HEK293 (cell line): ENCODE measurements around the gene DOK4.

ENCODE experiments used
- ZNF175 ChIP-seq: fragments of 450-650 bp; formaldehyde crosslinking; IDR thresholded peaks from 2 replicates; pipeline ENCODE4 v1.5.1; 2016; ENCODE audit warnings: missing biosample characterization, missing genetic modification characterization
- ZNF335 ChIP-seq: fragments of 450-650 bp; formaldehyde crosslinking; conservative IDR thresholded peaks from 2 replicates; pipeline ENCODE4 v1.5.1; 2016; ENCODE audit warnings: missing biosample characterization, missing genetic modification characterization
- ZNF473 ChIP-seq: fragments of 450-650 bp; formaldehyde crosslinking; IDR thresholded peaks from 2 replicates; pipeline ENCODE4 v1.5.1; 2017; ENCODE audit warnings: missing biosample characterization, missing genetic modification characterization
- ZNF530 ChIP-seq: fragments of 450-650 bp; formaldehyde crosslinking; IDR thresholded peaks from 2 replicates; pipeline ENCODE4 v1.5.1; 2016; ENCODE audit warnings: low read depth, missing biosample characterization, missing genetic modification characterization
- TF ChIP-seq, protein P1 (sequence below): fragments of 450-650 bp; formaldehyde crosslinking; IDR thresholded peaks from 2 replicates; pipeline ENCODE4 v1.5.1; 2016; ENCODE audit warnings: missing biosample characterization, missing genetic modification characterization
- TF ChIP-seq, protein P2 (sequence below): fragments of 450-650 bp; formaldehyde crosslinking; optimal IDR thresholded peaks from 2 replicates; pipeline ENCODE3; 2016; ENCODE audit warnings: missing biosample characterization, mild to moderate bottlenecking, missing genetic modification characterization

- no peak for TF ChIP-seq ZNF530 (tag by site-specific recombination)
- TF ChIP-seq, protein P1, sequence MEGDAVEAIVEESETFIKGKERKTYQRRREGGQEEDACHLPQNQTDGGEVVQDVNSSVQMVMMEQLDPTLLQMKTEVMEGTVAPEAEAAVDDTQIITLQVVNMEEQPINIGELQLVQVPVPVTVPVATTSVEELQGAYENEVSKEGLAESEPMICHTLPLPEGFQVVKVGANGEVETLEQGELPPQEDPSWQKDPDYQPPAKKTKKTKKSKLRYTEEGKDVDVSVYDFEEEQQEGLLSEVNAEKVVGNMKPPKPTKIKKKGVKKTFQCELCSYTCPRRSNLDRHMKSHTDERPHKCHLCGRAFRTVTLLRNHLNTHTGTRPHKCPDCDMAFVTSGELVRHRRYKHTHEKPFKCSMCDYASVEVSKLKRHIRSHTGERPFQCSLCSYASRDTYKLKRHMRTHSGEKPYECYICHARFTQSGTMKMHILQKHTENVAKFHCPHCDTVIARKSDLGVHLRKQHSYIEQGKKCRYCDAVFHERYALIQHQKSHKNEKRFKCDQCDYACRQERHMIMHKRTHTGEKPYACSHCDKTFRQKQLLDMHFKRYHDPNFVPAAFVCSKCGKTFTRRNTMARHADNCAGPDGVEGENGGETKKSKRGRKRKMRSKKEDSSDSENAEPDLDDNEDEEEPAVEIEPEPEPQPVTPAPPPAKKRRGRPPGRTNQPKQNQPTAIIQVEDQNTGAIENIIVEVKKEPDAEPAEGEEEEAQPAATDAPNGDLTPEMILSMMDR (tag by site-specific recombination) = no peak
- TF ChIP-seq ZNF175 (tag by site-specific recombination) = no peak
- TF ChIP-seq ZNF473 = no peak
- TF ChIP-seq ZNF335 = no peak
- TF ChIP-seq, protein P2, sequence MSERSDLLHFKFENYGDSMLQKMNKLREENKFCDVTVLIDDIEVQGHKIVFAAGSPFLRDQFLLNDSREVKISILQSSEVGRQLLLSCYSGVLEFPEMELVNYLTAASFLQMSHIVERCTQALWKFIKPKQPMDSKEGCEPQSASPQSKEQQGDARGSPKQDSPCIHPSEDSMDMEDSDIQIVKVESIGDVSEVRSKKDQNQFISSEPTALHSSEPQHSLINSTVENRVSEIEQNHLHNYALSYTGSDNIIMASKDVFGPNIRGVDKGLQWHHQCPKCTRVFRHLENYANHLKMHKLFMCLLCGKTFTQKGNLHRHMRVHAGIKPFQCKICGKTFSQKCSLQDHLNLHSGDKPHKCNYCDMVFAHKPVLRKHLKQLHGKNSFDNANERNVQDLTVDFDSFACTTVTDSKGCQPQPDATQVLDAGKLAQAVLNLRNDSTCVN (tag by site-specific recombination) = no peak
These were observed 61.7 kb downstream of the DOK4 start for GRCh38 chr16:57424583-57424982.
